HepG2 (cell line): Measurements from ENCODE around the gene ZMIZ1. TPM values are rescaled to one million over a fixed set of nuclear protein-coding genes. Genes with fewer than 3 reads are reported as not detected.

Source experiments
- CC2D1A ChIP-seq: sonication (generic); formaldehyde crosslinking; IDR thresholded peaks from 2 replicates; pipeline ENCODE4 v1.8.1; 2023; ENCODE audit warnings: mild to moderate bottlenecking, missing genetic modification reagents
- ELF3 ChIP-seq: IDR thresholded peaks from 2 replicates; pipeline ENCODE4 v1.6.1; 2016; ENCODE audit warnings: missing genetic modification reagents, missing compliant biosample characterization
- ISX ChIP-seq: sonication (generic); formaldehyde crosslinking; conservative IDR thresholded peaks from 2 replicates; pipeline ENCODE4 v1.5.0; 2020; ENCODE audit warnings: missing genetic modification reagents
- PHF5A ChIP-seq: IDR thresholded peaks from one replicate; pipeline ENCODE4 v1.6.1; 2018; ENCODE audit warnings: low read depth, missing genetic modification reagents; ENCODE audit not compliant: unreplicated experiment
- SMC3 ChIP-seq: IDR thresholded peaks from 2 replicates; pipeline ENCODE4 v1.6.1; 2011; ENCODE audit warnings: low read length, improper control_type of control experiment
- ZBTB33 ChIP-seq: sonication (generic); formaldehyde crosslinking; IDR thresholded peaks from 2 replicates; pipeline ENCODE4 v1.4.0; 2020; ENCODE audit warnings: missing genetic modification reagents
- ZBTB34 ChIP-seq: sonication (generic); formaldehyde crosslinking; IDR thresholded peaks from 2 replicates; pipeline ENCODE4 v1.8.0; 2022; ENCODE audit warnings: mild to moderate bottlenecking, missing genetic modification reagents
- ZBTB38 ChIP-seq: sonication (generic); formaldehyde crosslinking; IDR thresholded peaks from 2 replicates; pipeline ENCODE4 v1.5.1; 2020; ENCODE audit warnings: mild to moderate bottlenecking, missing genetic modification reagents
- ZBTB4 ChIP-seq: sonication (generic); formaldehyde crosslinking; IDR thresholded peaks from 2 replicates; pipeline ENCODE4 v1.4.0; 2020; ENCODE audit warnings: missing genetic modification reagents, mild to moderate bottlenecking, borderline replicate concordance
- ZMAT5 ChIP-seq: sonication (generic); formaldehyde crosslinking; IDR thresholded peaks from 2 replicates; pipeline ENCODE4 v1.5.0; 2020; ENCODE audit warnings: mild to moderate bottlenecking, low read depth, missing genetic modification reagents, borderline replicate concordance
- ZMYM3 ChIP-seq: sonication (generic); formaldehyde crosslinking; IDR thresholded peaks from 2 replicates; pipeline ENCODE4 v1.5.1; 2020; ENCODE audit warnings: mild to moderate bottlenecking, missing genetic modification reagents
- ZNF317 ChIP-seq: sonication (generic); formaldehyde crosslinking; IDR thresholded peaks from 2 replicates; pipeline ENCODE4 v1.5.0; 2020; ENCODE audit warnings: mild to moderate bottlenecking, missing genetic modification reagents
- ZNF337 ChIP-seq: sonication (generic); formaldehyde crosslinking; IDR thresholded peaks from 2 replicates; pipeline ENCODE4 v1.5.1; 2020; ENCODE audit warnings: missing genetic modification reagents, low read depth, mild to moderate bottlenecking, borderline replicate concordance
- ZNF362 ChIP-seq: sonication (generic); formaldehyde crosslinking; IDR thresholded peaks from 2 replicates; pipeline ENCODE4 v1.4.0; 2020; ENCODE audit warnings: missing genetic modification reagents, mild to moderate bottlenecking, borderline replicate concordance
- ZNF550 ChIP-seq: sonication (generic); formaldehyde crosslinking; IDR thresholded peaks from 2 replicates; pipeline ENCODE4 v1.4.0; 2020; ENCODE audit warnings: mild to moderate bottlenecking, missing genetic modification reagents, borderline replicate concordance
- ZNF558 ChIP-seq: sonication (generic); formaldehyde crosslinking; IDR thresholded peaks from 2 replicates; pipeline ENCODE4 v1.9.0; 2022; ENCODE audit warnings: mild to moderate bottlenecking, missing genetic modification reagents, borderline replicate concordance
- ZNF567 ChIP-seq: sonication (generic); formaldehyde crosslinking; IDR thresholded peaks from 2 replicates; pipeline ENCODE4 v1.8.1; 2023; ENCODE audit warnings: mild to moderate bottlenecking, missing genetic modification reagents, borderline replicate concordance
- ZNF768 ChIP-seq: sonication (generic); formaldehyde crosslinking; IDR thresholded peaks from 2 replicates; pipeline ENCODE4 v1.4.0; 2020; ENCODE audit warnings: missing genetic modification reagents
- ZNF883 ChIP-seq: sonication (generic); formaldehyde crosslinking; IDR thresholded peaks from 2 replicates; pipeline ENCODE4 v1.5.1; 2020; ENCODE audit warnings: mild to moderate bottlenecking, missing genetic modification reagents; ENCODE audit errors: not compliant biosample characterization
- polyA plus RNA-seq, 8 experiments: library from polyadenylated mRNA; depleted of rRNA in 3 of 8; stranded (reverse) in 7 of 8; unstranded in 1 of 8; fragments of >200 nt; fragmentation: Illumina TruSeq in 4 of 8; extraction: Trizol in 4 of 8; gene quantifications; 2 replicates each; pipeline versions ENCODE4 v1.2.1 to v1.2.3, GENCODE V29; 2011 to 2016; ENCODE audit warnings: low read depth in 4 of 8, missing spikeins in 1 of 8, mixed read lengths in 1 of 8; ENCODE audit not compliant: insufficient read depth in 1 of 8
- total RNA-seq, 5 experiments: library from RNA; depleted of rRNA; stranded (reverse); fragments of >200 nt; fragmentation: Illumina TruSeq; extraction: Trizol; gene quantifications; 2 replicates each; pipeline ENCODE4 v1.2.3, GENCODE V29; 2016; ENCODE audit warnings: low read depth in 1 of 5

ZMIZ1 gene
- total and polyA plus RNA-seq, 2 of the 13 experiments (the other 11 are each of a cell fraction or from before 2014, with no cell fraction given), result 5.3 to 10.2 TPM

GRCh38 chr10:79094412-79095175 lies 25.8 kb downstream of the ZMIZ1 start (continued):
- TF ChIP-seq ZBTB4 (0 out of 2 replicates have a peak, but pooled peaks have one; percentile 69), PHF5A (CRISPR knock-in tag) (no peak), ZNF550 (CRISPR knock-in tag) (0 out of 2 replicates have a peak, but pooled peaks have one; percentile 22), ZMAT5 (no peak), ZNF768 (CRISPR knock-in tag) (peak; percentile 78), ZNF883 (peak; percentile 17), ZNF567 (CRISPR knock-in tag) (0 out of 2 replicates have a peak, but pooled peaks have one; percentile 70), ZMYM3 (0 out of 2 replicates have a peak, but pooled peaks have one; percentile 14), ZNF337 (CRISPR knock-in tag) (peak; percentile 16; the same call in 1 of the 2 replicates), ZBTB34 (CRISPR knock-in tag) (no peak), ELF3 (CRISPR knock-in tag) (no peak), ZNF362 (peak; percentile 89), ZNF558 (CRISPR knock-in tag) (0 out of 2 replicates have a peak, but pooled peaks have one; percentile 40), ZNF317 (CRISPR knock-in tag) (peak; percentile 14; the same call in 1 of the 2 replicates), CC2D1A (CRISPR knock-in tag) (no peak), SMC3 (no peak), ZBTB38 (CRISPR knock-in tag) (peak; percentile 26; the same call in 1 of the 2 replicates), ISX (CRISPR knock-in tag) (no peak), ZBTB33 (CRISPR knock-in tag) (peak; percentile 86)
